Mesothelial cell of epicardium (in vitro differentiated cells): ENCODE data around the gene NGF. TPM values are rescaled to one million over a fixed set of nuclear protein-coding genes. Genes with fewer than 3 reads are reported as not detected.
A peak's percentile ranks its signal among the peaks of the same experiment; 100 is the strongest.
"Not testable (repeated sequence)": the region's sequence is repeated elsewhere in the genome, so short reads cannot be mapped to it uniquely, and the experiment has no call there.

Experiments
- DNase-seq, 2 experiments: peaks; one replicate each; pipeline ENCODE4 v3.0.0; 2021; ENCODE audit warnings: low spot score in 2 of 2; ENCODE audit not compliant: unreplicated experiment in 2 of 2
- H3K27ac Mint-ChIP-seq: 2 replicates; pipeline ENCODE4 v1.8.0; 2021; ENCODE audit warnings: mixed read lengths
- H3K27me3 Mint-ChIP-seq: 2 replicates; pipeline ENCODE4 v1.8.0; 2021; ENCODE audit warnings: low read depth, mixed read lengths
- H3K36me3 Mint-ChIP-seq: 2 replicates; pipeline ENCODE4 v1.8.0; 2021; ENCODE audit warnings: mixed read lengths
- H3K4me1 Mint-ChIP-seq: 2 replicates; pipeline ENCODE4 v1.8.0; 2021; ENCODE audit warnings: mixed read lengths
- H3K4me3 Mint-ChIP-seq: 2 replicates; pipeline ENCODE4 v1.8.0; 2021; ENCODE audit warnings: mild to moderate bottlenecking, moderate library complexity, mixed read lengths
- H3K9me3 Mint-ChIP-seq: 2 replicates; pipeline ENCODE4 v1.8.0; 2021; ENCODE audit warnings: mixed read lengths
- CTCF ChIP-seq: fragments of 200-600 bp; sonication (generic); IDR thresholded peaks from one replicate; pipeline ENCODE4 v1.5.0; 2021; ENCODE audit warnings: antibody characterized with exemption; ENCODE audit not compliant: unreplicated experiment
- total RNA-seq: library from RNA; stranded (reverse); gene quantifications from 3 replicates; pipeline ENCODE4 v1.2.1, GENCODE V29; 2021

Gene NGF
- total RNA-seq, 1 donor from 2014 or later: 4.2 TPM

GRCh38 chr1:115365738-115366137 is 27.7 kb upstream of the NGF start:
- Mint-ChIP-seq H3K4me3 (no peak overlapping the region), H3K9me3 (peaks cover 22% of the 10 kb centered on the region), H3K36me3 (peaks cover 4% of the 10 kb centered on the region), H3K4me1 (peaks cover 4% of the 10 kb centered on the region), H3K27me3 (no peaks in the 10 kb centered on the region), H3K27ac (no peak overlapping the region)
- no peak for DNase-seq
- TF ChIP-seq CTCF: no peak

GRCh38 chr1:115364780-115365155 is 26.7 kb upstream of the NGF start:
- H3K36me3 Mint-ChIP-seq: peaks cover 4% of the 10 kb centered on the region
- H3K4me1 Mint-ChIP-seq: peaks cover 4% of the 10 kb centered on the region
- TF ChIP-seq CTCF: no peak
- no peak for DNase-seq
- H3K27ac Mint-ChIP-seq: peak overlapping the region; percentile 6
- no peak overlapping the region for H3K4me3 Mint-ChIP-seq
- H3K9me3 Mint-ChIP-seq: peaks cover 22% of the 10 kb centered on the region
- H3K27me3 Mint-ChIP-seq: no peaks in the 10 kb centered on the region

GRCh38 chr1:115364046-115364779 is 26.2 kb upstream of the NGF start:
- no peak for TF ChIP-seq CTCF
- H3K27me3 Mint-ChIP-seq: no peaks in the 10 kb centered on the region

GRCh38 chr1:115363171-115363570 is 25.1 kb upstream of the NGF start:
- DNase-seq: no peak
- Mint-ChIP-seq H3K9me3 (peaks cover 22% of the 10 kb centered on the region), H3K4me1 (peaks cover 4% of the 10 kb centered on the region), H3K27ac (no peak overlapping the region), H3K36me3 (peaks cover 4% of the 10 kb centered on the region), H3K4me3 (no peak overlapping the region), H3K27me3 (no peaks in the 10 kb centered on the region)
- no peak for TF ChIP-seq CTCF

More at GRCh38 chr1:115364046-115364779, 26.2 kb upstream of the NGF start:
- DNase-seq: no peak
- Mint-ChIP-seq H3K4me3 (no peak overlapping the region), H3K27ac (no peak overlapping the region), H3K4me1 (peaks cover 4% of the 10 kb centered on the region), H3K9me3 (peaks cover 22% of the 10 kb centered on the region), H3K36me3 (peaks cover 4% of the 10 kb centered on the region)

- not testable (repeated sequence) for H3K4me3 Mint-ChIP-seq, DNase-seq, H3K36me3 Mint-ChIP-seq, H3K27ac Mint-ChIP-seq, H3K27me3 Mint-ChIP-seq
- Mint-ChIP-seq H3K9me3 (peaks cover 22% of the 10 kb centered on the region), H3K4me1 (peaks cover 10% of the 10 kb centered on the region)
These were observed 22.6 kb upstream of the NGF start for GRCh38 chr1:115360505-115361129.

- H3K9me3 Mint-ChIP-seq: peaks cover 22% of the 10 kb centered on the region
- not testable (repeated sequence) for H3K27me3 Mint-ChIP-seq, H3K4me3 Mint-ChIP-seq, DNase-seq, H3K27ac Mint-ChIP-seq, H3K36me3 Mint-ChIP-seq
- H3K4me1 Mint-ChIP-seq: peaks cover 16% of the 10 kb centered on the region
These were observed 21.9 kb upstream of the NGF start for GRCh38 chr1:115359787-115360452.
